ENCODE measurements around the gene ATF7. TPM values are rescaled to one million over a fixed set of nuclear protein-coding genes. Genes with fewer than 3 reads are reported as not detected.

ATF7 gene
- total and polyA plus RNA-seq, 2 donors (not counting 1 experiment from before 2014, with no cell fraction given), result 15.7 to 42.2 TPM

- Histone ChIP-seq H3K9ac (ENCODE audit: low read length) (no peak overlapping the region), H3K36me3 (replicated peaks in 1 of 2; ENCODE audit: control extremely low read depth in 1 of 2, control insufficient read depth in 1 of 2, extremely low read depth in 1 of 2, insufficient read depth in 2 of 2, low read length in 1 of 2) (peaks cover 16 to 97% of the 10 kb centered on the region in 2 experiments), H3K79me2 (ENCODE audit: control insufficient read depth, insufficient read depth, low read length) (peaks cover 96% of the 10 kb centered on the region), H3K9me3 (ENCODE audit: control extremely low read depth in 1 of 3, control insufficient read depth in 2 of 3, insufficient read depth in 1 of 3, low read length in 2 of 3) (no peaks in the 10 kb centered on the region), H3K27ac (ENCODE audit: low read length in 2 of 2) (no peak overlapping the region), H3K27me3 (replicated peaks in 1 of 4; ENCODE audit: control extremely low read depth in 1 of 4, control insufficient read depth in 3 of 4, insufficient read depth in 4 of 4, low read length in 3 of 4) (no peaks in the 10 kb centered on the region), H3K4me1 (ENCODE audit: control insufficient read depth in 2 of 2, insufficient read depth in 2 of 2, low read length in 2 of 2) (peaks cover 3% of the 10 kb centered on the region in 2 donors), H3K4me3 (ENCODE audit: control extremely low read depth in 1 of 5, extremely low read depth in 1 of 5, insufficient read depth in 1 of 5, low read depth in 2 of 5, low read length in 4 of 5) (no peak overlapping the region), H4K20me1 (ENCODE audit: control insufficient read depth, insufficient read depth, low read length, poor library complexity, severe bottlenecking) (peaks cover 96% of the 10 kb centered on the region), H2AFZ (ENCODE audit: insufficient read depth, low read depth, low read length, poor library complexity, severe bottlenecking) (no peak overlapping the region), H3K4me2 (replicated peaks; ENCODE audit: low read depth, low read length, poor library complexity, severe bottlenecking) (no peak overlapping the region)
- 93% methylated on average over 3 of the region's 4 CpGs for WGBS (ENCODE audit: insufficient coverage)
- TF ChIP-seq CTCF (IDR thresholded peaks at IDR 0.05) (no peak), EZH2 (IDR thresholded peaks at IDR 0.05; ENCODE audit: borderline replicate concordance, insufficient read depth, low read depth, low read length, poor library complexity, severe bottlenecking) (no peak)
- ChIA-PET CTCF (interaction anchor here (0.7 to 1.2 kb wide), 2 partner anchors 17 to 114 kb away, joined by 3 read pairs; no protein-coding TSS in a partner anchor), POLR2A (interaction anchor here (0.7 kb wide), 1 partner anchor 33 kb away, joined by 3 read pairs; no protein-coding TSS in a partner anchor)
- Mint-ChIP-seq H3K27ac (no peak overlapping the region), H3K4me3 (no peak overlapping the region), H3K4me1 (peaks cover 12% of the 10 kb centered on the region), H3K9me3 (ENCODE audit: insufficient read depth) (no peaks in the 10 kb centered on the region), H3K27me3 (no peaks in the 10 kb centered on the region)
- no peak for ATAC-seq (ENCODE audit: low read depth)
- DNase-seq, result no peak
- intact Hi-C loops (cut with micrococcal nuclease), result no loop called here
Measured at GRCh38 chr12:53459097-53459496, 167.1 kb downstream of the ATF7 start.

Small RNA genes lying within 50 kb of the gene (small RNA-seq; reads per million reads assigned to genes)
- not detected for gene AC023509.3 (ENCODE audit: insufficient read length, low read depth, low replicate concordance)

Other genes starting within 250 kb of the ATF7 start
- 129 and 131 TPM in 2 replicates for gene SP1, start 246.2 kb downstream of the ATF7 start, total RNA-seq
- 26.0 and 30.1 TPM in 2 replicates for gene SP1, start 246.2 kb downstream of the ATF7 start, polyA plus RNA-seq
- gene AMHR2, start 202.5 kb downstream of the ATF7 start, total RNA-seq, result not detected in 2 replicates
- not detected in 2 replicates for gene AMHR2, start 202.5 kb downstream of the ATF7 start, polyA plus RNA-seq
- gene PRR13, start 184.6 kb downstream of the ATF7 start, total RNA-seq, result 200 and 213 TPM in 2 replicates
- 84.6 and 108 TPM in 2 replicates for gene PRR13, start 184.6 kb downstream of the ATF7 start, polyA plus RNA-seq
- gene PCBP2, start 174.3 kb downstream of the ATF7 start, total RNA-seq, result 916 and 944 TPM in 2 replicates
- 492 and 630 TPM in 2 replicates for gene PCBP2, start 174.3 kb downstream of the ATF7 start, polyA plus RNA-seq
- 15.0 and 15.1 TPM in 2 replicates for gene MAP3K12, start 126.9 kb downstream of the ATF7 start, total RNA-seq
- gene MAP3K12, start 126.9 kb downstream of the ATF7 start, polyA plus RNA-seq, result 17.0 and 20.5 TPM in 2 replicates
- gene TARBP2, start 125.1 kb downstream of the ATF7 start, total RNA-seq, result 36.3 and 41.6 TPM in 2 replicates
- gene TARBP2, start 125.1 kb downstream of the ATF7 start, polyA plus RNA-seq, result 47.2 and 65.5 TPM in 2 replicates
- gene NPFF, start 118.9 kb downstream of the ATF7 start, total RNA-seq, result not detected in 2 replicates
- gene NPFF, start 118.9 kb downstream of the ATF7 start, polyA plus RNA-seq, result 0.34 TPM in 1 of 2 replicates, not detected in the other
- 205 and 212 TPM in 2 replicates for gene ATP5MC2, start 49.7 kb upstream of the ATF7 start, total RNA-seq
- gene ATP5MC2, start 49.7 kb upstream of the ATF7 start, polyA plus RNA-seq, result 276 and 435 TPM in 2 replicates
- 171 and 179 TPM in 2 replicates for gene CALCOCO1, start 101.1 kb upstream of the ATF7 start, total RNA-seq
- gene CALCOCO1, start 101.1 kb upstream of the ATF7 start, polyA plus RNA-seq, result 163 and 169 TPM in 2 replicates
- gene CISTR, start 125.6 kb upstream of the ATF7 start, total RNA-seq, result not detected in 2 replicates
- not detected in 2 replicates for gene CISTR, start 125.6 kb upstream of the ATF7 start, polyA plus RNA-seq

Data from B cell (primary cell).